HepG2 (cell line): ENCODE measurements around the gene PRDX2. TPM values are rescaled to one million over a fixed set of nuclear protein-coding genes. Genes with fewer than 3 reads are reported as not detected.
A peak's percentile ranks its signal among the peaks of the same experiment; 100 is the strongest.

ENCODE experiments used
- ATAC-seq: fragments of 200-7000 bp; cut with Tn5 transposase; 3 replicates; pipeline ENCODE4 v1.9.1; 2020; ENCODE audit warnings: mild to moderate bottlenecking, moderate library complexity
- BruUV-seq: library from RNA; stranded (reverse); fragments of 400-500 nt; replicated peaks from 2 replicates; lab custom pipeline; 2021; lab: Mats Ljungman, UMichigan
- CTCF ChIA-PET: fragments of 300-600 bp; formaldehyde crosslinking; extraction: SDS; loops from one replicate; lab custom pipeline; 2021; ENCODE audit warnings: low total read pairs, inconsistent platforms, low intra/inter-chr PET ratio; lab: Yijun Ruan, JAX
- POLR2A ChIA-PET: fragments of 350-600 bp; sonication (Branson Sonifier 250); formaldehyde crosslinking; loops from one replicate; lab custom pipeline; 2020; ENCODE audit warnings: antibody characterized with exemption, inconsistent platforms; lab: Yijun Ruan, JAX
- DNase-seq: peaks from one replicate; pipeline ENCODE4 v3.0.0-alpha.2; 2015; ENCODE audit warnings: low spot score
- FAIRE-seq: peaks from 3 replicates; lab custom pipeline; 2011; peaks lifted over from hg19 to GRCh38; lab: Jason Lieb, UNC
- H2AFZ ChIP-seq: one replicate; pipeline ENCODE4 v1.6.1; 2011; ENCODE audit warnings: low read length, inconsistent platforms
- H3K27ac ChIP-seq: fragments of 300-600 bp; 3 replicates; pipeline ENCODE4 v1.8.0; 2011; ENCODE audit warnings: mixed run types, mild to moderate bottlenecking, mixed read lengths, low read length, inconsistent platforms; ENCODE audit not compliant: insufficient read depth; ENCODE audit errors: extremely low read length
- H3K27me3 ChIP-seq, 2 experiments: fragments of 200-600 bp in 1 of 2; 2 replicates in 1 of 2; 3 replicates in 1 of 2; pipeline versions ENCODE4 v1.6.0 to v1.8.0; 2011; ENCODE audit warnings: low read length in 2 of 2, mild to moderate bottlenecking in 2 of 2, moderate library complexity in 2 of 2, inconsistent platforms in 1 of 2; ENCODE audit not compliant: insufficient read depth in 2 of 2, control insufficient read depth in 1 of 2
- H3K36me3 ChIP-seq, 2 experiments: fragments of 200-600 bp in 1 of 2; replicated peaks in 1 of 2; 2 replicates in 1 of 2; 3 replicates in 1 of 2; pipeline versions ENCODE4 v1.5.1 to v1.8.0; 2011; ENCODE audit warnings: low read length in 2 of 2, inconsistent platforms in 1 of 2; ENCODE audit not compliant: insufficient read depth in 2 of 2, control insufficient read depth in 1 of 2
- H3K4me1 ChIP-seq: 2 replicates; pipeline ENCODE4 v1.5.1; 2012; ENCODE audit warnings: low read length, inconsistent platforms; ENCODE audit not compliant: insufficient read depth
- H3K4me2 ChIP-seq: 2 replicates; pipeline ENCODE4 v1.6.0; 2011; ENCODE audit warnings: low read depth, low read length, inconsistent platforms
- H3K4me3 ChIP-seq, 3 experiments: fragments of 200-600 bp in 1 of 3; sonication (generic), shearing (Covaris generic) in 1 of 3; replicated peaks in 1 of 3; 2 replicates each; pipeline ENCODE4 v1.5.1; 2011 to 2016; ENCODE audit warnings: low read length in 3 of 3, inconsistent platforms in 2 of 3, low read depth in 2 of 3, mild to moderate bottlenecking in 2 of 3, control low read depth in 1 of 3, mixed read lengths in 1 of 3; ENCODE audit not compliant: insufficient read depth in 1 of 3
- H3K79me2 ChIP-seq: one replicate; pipeline ENCODE4 v1.6.1; 2011; ENCODE audit warnings: low read length, inconsistent platforms; ENCODE audit not compliant: insufficient read depth
- H3K9ac ChIP-seq: 2 replicates; pipeline ENCODE4 v1.6.0; 2011; ENCODE audit warnings: mild to moderate bottlenecking, low read depth, low read length, inconsistent platforms; ENCODE audit not compliant: insufficient read depth
- H3K9me3 ChIP-seq: 2 replicates; pipeline ENCODE4 v1.5.1; 2012; ENCODE audit warnings: mild to moderate bottlenecking, low read length
- H4K20me1 ChIP-seq: 2 replicates; pipeline ENCODE4 v1.6.0; 2011; ENCODE audit warnings: inconsistent platforms, mild to moderate bottlenecking, low read length, moderate library complexity; ENCODE audit not compliant: insufficient read depth
- ATRX ChIP-seq: sonication (generic); formaldehyde crosslinking; IDR thresholded peaks from 2 replicates; pipeline ENCODE4 v1.4.0; 2020; ENCODE audit warnings: missing genetic modification reagents, borderline replicate concordance
- DPF2 ChIP-seq: sonication (generic); formaldehyde crosslinking; IDR thresholded peaks from 2 replicates; pipeline ENCODE4 v1.4.0; 2020; ENCODE audit warnings: mild to moderate bottlenecking, low read depth, missing genetic modification reagents, borderline replicate concordance
- HNRNPL ChIP-seq: fragments of 200-400 bp; formaldehyde crosslinking; IDR thresholded peaks from 2 replicates; pipeline ENCODE4 v1.6.1; 2017; ENCODE audit warnings: mild to moderate bottlenecking, low read depth, low read length
- JUN ChIP-seq: sonication (generic); formaldehyde crosslinking; IDR thresholded peaks from 2 replicates; pipeline ENCODE4 v1.4.0; 2020; ENCODE audit warnings: mild to moderate bottlenecking, missing genetic modification reagents
- LBX2 ChIP-seq: sonication (generic); formaldehyde crosslinking; IDR thresholded peaks from 2 replicates; pipeline ENCODE4 v1.5.0; 2020; ENCODE audit warnings: missing genetic modification reagents, mild to moderate bottlenecking, borderline replicate concordance
- MTF2 ChIP-seq: sonication (generic); formaldehyde crosslinking; IDR thresholded peaks from 2 replicates; pipeline ENCODE4 v1.5.0; 2020; ENCODE audit warnings: missing genetic modification reagents, borderline replicate concordance
- NRL ChIP-seq: sonication (generic); formaldehyde crosslinking; IDR thresholded peaks from 2 replicates; pipeline ENCODE4 v1.5.0; 2020; ENCODE audit warnings: missing genetic modification reagents, mild to moderate bottlenecking, moderate library complexity, borderline replicate concordance
- RELA ChIP-seq: sonication (generic); formaldehyde crosslinking; IDR thresholded peaks from 2 replicates; pipeline ENCODE4 v1.4.0; 2020; ENCODE audit warnings: missing genetic modification reagents
- U2AF1 ChIP-seq: fragments of 200-400 bp; formaldehyde crosslinking; optimal IDR thresholded peaks from 2 replicates; pipeline ENCODE3; 2017; ENCODE audit warnings: mild to moderate bottlenecking, low read depth, low read length
- ZGPAT ChIP-seq: IDR thresholded peaks from 2 replicates; pipeline ENCODE4 v1.6.1; 2016; ENCODE audit warnings: mild to moderate bottlenecking
- ZNF232 ChIP-seq: sonication (generic); formaldehyde crosslinking; IDR thresholded peaks from 2 replicates; pipeline ENCODE4 v1.4.0; 2020; ENCODE audit warnings: missing genetic modification reagents, borderline replicate concordance
- ZNF235 ChIP-seq: sonication (generic); formaldehyde crosslinking; IDR thresholded peaks from 2 replicates; pipeline ENCODE4 v1.8.1; 2023; ENCODE audit warnings: mild to moderate bottlenecking, missing genetic modification reagents, borderline replicate concordance
- ZNF263 ChIP-seq: sonication (generic); formaldehyde crosslinking; IDR thresholded peaks from 2 replicates; pipeline ENCODE4 v1.4.0; 2020; ENCODE audit warnings: missing genetic modification reagents
- ZNF282 ChIP-seq: fragments of 450-650 bp; IDR thresholded peaks from 2 replicates; pipeline ENCODE4 v1.6.1; 2018; ENCODE audit not compliant: partially characterized antibody
- ZNF652 ChIP-seq: IDR thresholded peaks from 2 replicates; pipeline ENCODE4 v1.6.1; 2016; ENCODE audit warnings: low read depth, borderline replicate concordance
- WGBS: methylation state at CpG from one replicate; pipeline ENCODE4 v1.1.6; 2017; ENCODE audit warnings: low lambda C conversion rate; 5-methylcytosine and 5-hydroxymethylcytosine counted together
- in situ Hi-C: cut with HindIII; loops from 2 replicates; pipeline ENCODE4 v1.10.0; 2017; ENCODE audit warnings: low pct_unique_long_range_greater_than_20kb; ENCODE audit not compliant: extremely low pct_ligation_motif_present
- intact Hi-C: fragments of 100-400 bp; cut with micrococcal nuclease; formaldehyde crosslinking; loops from one replicate; pipeline ENCODE4 v1.10.0; 2022; ENCODE audit not compliant: unreplicated experiment
- polyA plus RNA-seq, 8 experiments: library from polyadenylated mRNA; depleted of rRNA in 3 of 8; stranded (reverse) in 7 of 8; unstranded in 1 of 8; fragments of >200 nt; fragmentation: Illumina TruSeq in 4 of 8; extraction: Trizol in 4 of 8; gene quantifications; 2 replicates each; pipeline versions ENCODE4 v1.2.1 to v1.2.3, GENCODE V29; 2011 to 2016; ENCODE audit warnings: low read depth in 4 of 8, missing spikeins in 1 of 8, mixed read lengths in 1 of 8; ENCODE audit not compliant: insufficient read depth in 1 of 8
- total RNA-seq, 5 experiments: library from RNA; depleted of rRNA; stranded (reverse); fragments of >200 nt; fragmentation: Illumina TruSeq; extraction: Trizol; gene quantifications; 2 replicates each; pipeline ENCODE4 v1.2.3, GENCODE V29; 2016; ENCODE audit warnings: low read depth in 1 of 5

PRDX2 gene
- total and polyA plus RNA-seq, 2 of the 13 experiments (the other 11 are each of a cell fraction or from before 2014, with no cell fraction given), result 218 to 381 TPM

GRCh38 chr19:12752056-12752781 is 49.4 kb downstream of the PRDX2 start (continued):
- TF ChIP-seq NRL (CRISPR knock-in tag), result no peak

DNA sequence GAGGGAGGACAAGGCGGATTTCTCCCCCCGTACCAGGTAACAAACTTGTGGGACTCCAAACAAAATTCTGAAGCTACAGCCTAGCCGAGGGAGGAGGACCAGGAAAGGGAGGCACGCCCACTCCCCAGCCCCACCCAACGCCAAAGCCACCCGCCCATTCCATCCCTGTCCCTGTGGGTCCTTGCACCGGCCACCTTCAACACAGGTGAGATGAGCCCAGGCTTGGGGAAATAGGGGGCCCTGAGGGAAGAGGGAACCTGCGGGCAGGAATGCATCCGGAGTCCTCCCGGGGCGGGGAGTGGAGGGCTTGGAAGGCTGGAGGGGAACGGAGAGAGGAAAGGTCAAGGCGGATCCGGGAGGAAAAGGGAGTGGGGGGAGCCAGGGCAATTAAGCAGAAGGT is 50.0 kb downstream of the PRDX2 start, which contains the start of gene BEST2:
Gene BEST2 (plus strand): TSS at position 157 of the 400 bp plus-strand sequence. CDS start 802 bp downstream, outside the sequence.
- ATAC-seq (no peak), FAIRE-seq (no peak), DNase-seq (no peak)
- BruUV-seq, result no TSS peak
- in situ Hi-C loops, result no loop called here
- Histone ChIP-seq H3K4me3 (no peak within 1 kb of the TSS), H3K27ac (no peak within 1 kb of the TSS), H4K20me1 (no peaks in the 10 kb centered on the region), H3K9me3 (peaks cover 8% of the 10 kb centered on the region), H3K79me2 (no peaks in the 10 kb centered on the region), H3K36me3 (peaks cover 6 to 14% of the 10 kb centered on the region in 2 experiments; a peak in 4 of 5 replicates), H2AFZ (no peak within 1 kb of the TSS), H3K9ac (no peak within 1 kb of the TSS), H3K27me3 (peaks cover 2 to 34% of the 10 kb centered on the region in 2 experiments), H3K4me2 (peak within 1 kb of the TSS; percentile 14; the same call in 1 of the 2 replicates), H3K4me1 (peaks cover 29% of the 10 kb centered on the region)
- ChIA-PET POLR2A (interaction anchor here (1.6 kb wide), 1 partner anchor 15 kb away, joined by 5 read pairs; the partner anchor contains the start of gene GET3), CTCF (no interaction called here)
- intact Hi-C loops, result no loop called here
- WGBS, result 3% methylated on average over 12 of the region's 14 CpGs
- TF ChIP-seq ZNF263 (peak; percentile 61), JUN (CRISPR knock-in tag) (no peak)

- FAIRE-seq (no peak), DNase-seq (no peak), ATAC-seq (no peak; the same call in 2 of the 3 replicates)
- Histone ChIP-seq H3K4me1 (peaks cover 21% of the 10 kb centered on the region), H3K79me2 (no peaks in the 10 kb centered on the region), H3K9me3 (peaks cover 8% of the 10 kb centered on the region), H3K27ac (no peak overlapping the region), H2AFZ (no peak overlapping the region), H3K4me3 (no peak overlapping the region), H3K27me3 (peaks cover 2 to 34% of the 10 kb centered on the region in 2 experiments), H3K4me2 (peak overlapping the region; percentile 14; the same call in 1 of the 2 replicates), H4K20me1 (no peaks in the 10 kb centered on the region), H3K36me3 (peaks cover 10 to 20% of the 10 kb centered on the region in 2 experiments), H3K9ac (no peak overlapping the region)
- intact Hi-C loops (no loop called here), in situ Hi-C loops (no loop called here)
- ChIA-PET CTCF (no interaction called here), POLR2A (no interaction called here)
- BruUV-seq, result no TSS peak
- 6% methylated on average over 7 of the region's 9 CpGs for WGBS
- TF ChIP-seq MTF2 (CRISPR knock-in tag) (no peak), ATRX (no peak), U2AF1 (no peak), ZNF652 (no peak), ZNF282 (no peak), ZNF232 (CRISPR knock-in tag) (no peak), LBX2 (no peak), DPF2 (CRISPR knock-in tag) (no peak), ZNF235 (CRISPR knock-in tag) (no peak), ZGPAT (no peak), HNRNPL (no peak), RELA (CRISPR knock-in tag) (no peak)
Observed at GRCh38 chr19:12750851-12751250, 50.7 kb downstream of the PRDX2 start.
